H1 (cell line): ENCODE measurements around the gene ERC1. TPM values are rescaled to one million over a fixed set of nuclear protein-coding genes. Genes with fewer than 3 reads are reported as not detected.

ENCODE experiments used
- CTCF ChIA-PET: fragments of 300-600 bp; sonication (Branson Sonifier 250); formaldehyde crosslinking; loops from one replicate; lab custom pipeline; 2021; ENCODE audit not compliant: partially characterized antibody; lab: Charles Lee
- POLR2A ChIA-PET: fragments of 300-600 bp; sonication (Branson Sonifier 250); formaldehyde crosslinking; loops from one replicate; lab custom pipeline; 2021; ENCODE audit warnings: inconsistent platforms; ENCODE audit not compliant: partially characterized antibody; lab: Charles Lee
- DNase-seq, 2 experiments: peaks; one replicate each; pipeline versions ENCODE4 v3.0.0 to v3.0.0-alpha.2; 2010 to 2022; ENCODE audit warnings: low spot score in 2 of 2, low read depth in 1 of 2, mixed read lengths in 1 of 2
- FAIRE-seq: peaks from 2 replicates; lab custom pipeline; 2011; peaks lifted over from hg19 to GRCh38; lab: Jason Lieb, UNC
- H2AFZ ChIP-seq: 2 replicates; pipeline ENCODE4 v1.8.1; 2012; ENCODE audit warnings: low read length, inconsistent platforms
- H2AK5ac ChIP-seq: 2 replicates; pipeline ENCODE4 v1.6.1; 2013; ENCODE audit warnings: low read depth, low read length
- H2BK120ac ChIP-seq: replicated peaks from 2 replicates; pipeline ENCODE3; 2013; ENCODE audit warnings: low read depth, low read length, inconsistent platforms
- H2BK12ac ChIP-seq: 2 replicates; pipeline ENCODE4 v1.6.1; 2013; ENCODE audit warnings: low read depth, low read length
- H2BK15ac ChIP-seq: 2 replicates; pipeline ENCODE4 v1.6.1; 2013; ENCODE audit warnings: low read length
- H2BK20ac ChIP-seq: 2 replicates; pipeline ENCODE4 v1.6.1; 2013; ENCODE audit warnings: low read length
- H2BK5ac ChIP-seq: 2 replicates; pipeline ENCODE4 v1.6.1; 2013; ENCODE audit warnings: low read depth, low read length
- H3K14ac ChIP-seq: 2 replicates; pipeline ENCODE4 v1.6.1; 2013; ENCODE audit warnings: inconsistent platforms; ENCODE audit not compliant: insufficient read length
- H3K18ac ChIP-seq: 2 replicates; pipeline ENCODE4 v1.6.1; 2013; ENCODE audit warnings: low read length; ENCODE audit errors: extremely low read depth
- H3K23ac ChIP-seq: 2 replicates; pipeline ENCODE4 v1.6.1; 2013; ENCODE audit warnings: inconsistent platforms; ENCODE audit not compliant: insufficient read length
- H3K23me2 ChIP-seq: 2 replicates; pipeline ENCODE4 v1.6.1; 2013; ENCODE audit warnings: low read depth, low read length
- H3K27ac ChIP-seq: 2 replicates; pipeline ENCODE4 v1.6.1; 2011; ENCODE audit warnings: low read depth, low read length, inconsistent platforms
- H3K27me3 ChIP-seq, 4 experiments: replicated peaks in 1 of 4; 1 replicate in 1 of 4; 2 replicates in 3 of 4; pipeline versions ENCODE4 v1.6.1 to v1.8.1; 2011 to 2013; ENCODE audit warnings: low read length in 3 of 4, mild to moderate bottlenecking in 3 of 4, inconsistent platforms in 2 of 4, mixed read lengths in 2 of 4, moderate library complexity in 1 of 4; ENCODE audit not compliant: control insufficient read depth in 3 of 4, insufficient read depth in 3 of 4; ENCODE audit errors: extremely low read depth in 1 of 4
- H3K36me3 ChIP-seq, 4 experiments: 2 replicates each; pipeline versions ENCODE4 v1.6.1 to v1.8.1; 2011 to 2013; ENCODE audit warnings: mild to moderate bottlenecking in 4 of 4, low read length in 3 of 4, moderate library complexity in 2 of 4, control low read depth in 1 of 4, inconsistent platforms in 1 of 4; ENCODE audit not compliant: insufficient read depth in 4 of 4, control insufficient read depth in 2 of 4
- H3K4ac ChIP-seq: replicated peaks from 2 replicates; pipeline ENCODE3; 2013; ENCODE audit warnings: low read length, low read depth, mixed read lengths, inconsistent platforms; ENCODE audit not compliant: insufficient read length
- H3K4me1 ChIP-seq, 4 experiments: replicated peaks in 1 of 4; 1 replicate in 1 of 4; 2 replicates in 3 of 4; pipeline versions ENCODE4 v1.6.1 to v1.8.1; 2011 to 2013; ENCODE audit warnings: low read length in 3 of 4, inconsistent platforms in 2 of 4, mixed read lengths in 1 of 4; ENCODE audit not compliant: insufficient read depth in 4 of 4, control insufficient read depth in 3 of 4
- H3K4me2 ChIP-seq, 2 experiments: 2 replicates each; pipeline versions ENCODE4 v1.6.1 to v1.8.1; 2011 to 2013; ENCODE audit warnings: low read depth in 2 of 2, low read length in 2 of 2, control low read depth in 1 of 2, inconsistent platforms in 1 of 2, mild to moderate bottlenecking in 1 of 2; ENCODE audit not compliant: insufficient read depth in 1 of 2
- H3K4me3 ChIP-seq, 4 experiments: fragments of 200-600, 300-600 bp in 1 of 4; sonication (generic), shearing (Covaris generic), sonication (Bioruptor Twin) in 1 of 4; 2 replicates each; pipeline versions ENCODE4 v1.5.1 to v1.8.1; 2011 to 2016; ENCODE audit warnings: low read length in 4 of 4, low read depth in 3 of 4, control low read depth in 2 of 4, inconsistent platforms in 2 of 4, mild to moderate bottlenecking in 2 of 4, mixed read lengths in 1 of 4, moderate library complexity in 1 of 4; ENCODE audit not compliant: insufficient read depth in 2 of 4; ENCODE audit errors: extremely low read depth in 1 of 4
- H3K56ac ChIP-seq: replicated peaks from 2 replicates; pipeline ENCODE3; 2013; ENCODE audit warnings: low read depth, mild to moderate bottlenecking, mixed read lengths, low read length, inconsistent platforms; ENCODE audit not compliant: insufficient read length
- H3K79me1 ChIP-seq: 2 replicates; pipeline ENCODE4 v1.6.1; 2013; ENCODE audit warnings: low read depth, low read length, control low read depth
- H3K79me2 ChIP-seq, 2 experiments: 2 replicates each; pipeline versions ENCODE4 v1.6.1 to v1.8.1; 2012 to 2013; ENCODE audit warnings: low read length in 2 of 2, mild to moderate bottlenecking in 2 of 2, inconsistent platforms in 1 of 2; ENCODE audit not compliant: insufficient read depth in 2 of 2, control insufficient read depth in 1 of 2
- H3K9ac ChIP-seq, 4 experiments: replicated peaks in 1 of 4; 1 replicate in 1 of 4; 2 replicates in 3 of 4; pipeline versions ENCODE4 v1.6.1 to v1.8.1; 2011 to 2013; ENCODE audit warnings: low read depth in 3 of 4, low read length in 3 of 4, control low read depth in 2 of 4, mild to moderate bottlenecking in 2 of 4, moderate library complexity in 2 of 4, inconsistent platforms in 1 of 4; ENCODE audit errors: extremely low read depth in 1 of 4
- H3K9me3 ChIP-seq, 2 experiments: 2 replicates each; pipeline versions ENCODE4 v1.6.1 to v1.8.1; 2012 to 2013; ENCODE audit warnings: mild to moderate bottlenecking in 2 of 2, moderate library complexity in 2 of 2, control low read depth in 1 of 2, inconsistent platforms in 1 of 2, low read depth in 1 of 2, low read length in 1 of 2, mixed read lengths in 1 of 2; ENCODE audit not compliant: insufficient read depth in 2 of 2
- H4K20me1 ChIP-seq, 2 experiments: replicated peaks in 1 of 2; 2 replicates each; pipeline versions ENCODE3 to v1.8.1; 2011 to 2013; ENCODE audit warnings: inconsistent platforms in 2 of 2, low read length in 2 of 2, mild to moderate bottlenecking in 1 of 2; ENCODE audit not compliant: insufficient read depth in 2 of 2, control insufficient read depth in 1 of 2
- H4K5ac ChIP-seq: 2 replicates; pipeline ENCODE4 v1.6.1; 2013; ENCODE audit warnings: low read length, low read depth, mixed read lengths, inconsistent platforms; ENCODE audit not compliant: insufficient read length
- H4K8ac ChIP-seq: 2 replicates; pipeline ENCODE4 v1.8.0; 2013; ENCODE audit warnings: mild to moderate bottlenecking, moderate library complexity, low read length, inconsistent platforms; ENCODE audit not compliant: insufficient read depth; ENCODE audit errors: extremely low read depth
- H4K91ac ChIP-seq: replicated peaks from 2 replicates; pipeline ENCODE3; 2013; ENCODE audit warnings: low read length, mixed read lengths, inconsistent platforms; ENCODE audit not compliant: insufficient read length
- CEBPB ChIP-seq: IDR thresholded peaks from 2 replicates; pipeline ENCODE4 v1.6.1; 2012; ENCODE audit warnings: low read depth, low read length
- CHD1 ChIP-seq: IDR thresholded peaks from 2 replicates; pipeline ENCODE4 v1.6.1; 2012; ENCODE audit warnings: low read depth, low read length, improper control_type of control experiment
- MAFK ChIP-seq: IDR thresholded peaks from 2 replicates; pipeline ENCODE4 v1.6.1; 2012; ENCODE audit warnings: low read depth, mild to moderate bottlenecking, improper control_type of control experiment, low read length
- NANOG ChIP-seq: IDR thresholded peaks from 2 replicates; pipeline ENCODE4 v1.6.1; 2011; ENCODE audit warnings: low read length, low read depth, mild to moderate bottlenecking, inconsistent platforms; ENCODE audit not compliant: insufficient read depth, poor library complexity, severe bottlenecking
- POLR2A ChIP-seq, 2 experiments: IDR thresholded peaks; 1 replicate in 1 of 2; 2 replicates in 1 of 2; pipeline ENCODE4 v1.6.1; 2011; ENCODE audit warnings: low read depth in 2 of 2, low read length in 2 of 2, mild to moderate bottlenecking in 2 of 2; ENCODE audit errors: control extremely low read depth in 1 of 2
- POLR2AphosphoS5 ChIP-seq: IDR thresholded peaks from 2 replicates; pipeline ENCODE4 v1.6.1; 2011; ENCODE audit warnings: low read depth, low read length
- whole genome bisulfite sequencing, 2 experiments: shearing (Covaris generic) in 1 of 2; methylation state at CpG; one replicate each; pipeline versions ENCODE4 v1.1.6 to v1.1.7; 2013 to 2015; ENCODE audit warnings: low lambda C conversion rate in 2 of 2, mixed read lengths in 2 of 2, inconsistent platforms in 1 of 2, low coverage in 1 of 2, missing lambda C conversion rate in 1 of 2; ENCODE audit not compliant: insufficient replicate concordance in 2 of 2, insufficient coverage in 1 of 2, insufficient read length in 1 of 2; ENCODE audit errors: extremely low coverage in 1 of 2, missing lambda C conversion rate in 1 of 2; 5-methylcytosine and 5-hydroxymethylcytosine counted together
- polyA plus RNA-seq, 7 experiments: library from polyadenylated mRNA; depleted of rRNA in 3 of 7; stranded (reverse) in 5 of 7; unstranded in 2 of 7; fragments of >200 nt in 5 of 7; fragments of 200-250 nt in 2 of 7; gene quantifications; 1 replicate in 5 of 7; 2 replicates in 1 of 7; 4 replicates in 1 of 7; pipeline versions ENCODE4 v1.2.1 to v1.2.3, GENCODE V29; 2011 to 2013; ENCODE audit warnings: missing spikeins in 2 of 7, mixed read lengths in 2 of 7
- total RNA-seq: library from RNA; stranded (reverse); fragmentation: NEBNext Ultra II Directional; extraction: Animal tissue kit (Norgen Biotek cat#: 25700); gene quantifications from 2 replicates; pipeline ENCODE4 v1.2.1, GENCODE V29; 2021

ERC1 gene
- total and polyA plus RNA-seq, 2 of the 8 experiments (the other 6 are each of a cell fraction or from before 2014, with no cell fraction given): 7.8 to 45.7 TPM

DNA sequence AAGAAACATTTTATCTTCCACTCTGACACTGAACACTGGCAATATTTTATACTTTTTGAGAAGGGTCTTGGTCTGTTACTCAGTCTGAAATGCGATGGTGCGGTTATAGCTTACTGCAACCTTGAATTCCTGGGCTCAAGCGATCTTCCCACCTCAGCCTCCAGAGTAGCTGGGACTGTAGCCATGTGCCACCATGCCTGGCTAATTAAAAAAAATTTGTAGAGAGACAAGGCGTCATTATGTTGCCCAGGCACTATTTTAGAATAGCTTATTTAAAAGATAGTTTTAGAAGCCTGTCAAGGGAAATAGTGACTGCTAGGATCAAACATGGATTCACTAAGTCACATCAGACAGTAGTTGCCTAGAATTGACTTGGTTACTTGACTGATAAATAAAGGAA lies 5.9 kb downstream of the ERC1 start:
- TF ChIP-seq CHD1 (no peak), MAFK (no peak), CEBPB (no peak), POLR2AphosphoS5 (no peak), POLR2A (IDR thresholded peaks at IDR 0.05; ENCODE audit: control extremely low read depth in 1 of 2, low read depth in 2 of 2, low read length in 2 of 2) (no peak), NANOG (no peak)
- Histone ChIP-seq H2BK20ac (no peak overlapping the region), H3K27me3 (no peaks in the 10 kb centered on the region), H4K91ac (no peak overlapping the region), H3K4me1 (peaks cover 0 to 5% (median 2%) of the 10 kb centered on the region in 4 experiments; a peak in 2 of 7 replicates), H3K9me3 (no peaks in the 10 kb centered on the region), H2BK12ac (no peak overlapping the region), H3K27ac (no peak overlapping the region), H2BK120ac (no peak overlapping the region), H2BK5ac (no peak overlapping the region), H3K23me2 (peaks cover 3% of the 10 kb centered on the region; the same call in 1 of the 2 replicates), H3K9ac (no peak overlapping the region), H3K4me2 (no peak overlapping the region), H4K20me1 (peaks cover 2 to 3% of the 10 kb centered on the region in 2 experiments), H3K36me3 (no peaks in the 10 kb centered on the region), H3K79me2 (peaks cover 0 to 70% of the 10 kb centered on the region in 2 experiments; a peak in 3 of 4 replicates), H3K18ac (no peak overlapping the region), H2BK15ac (no peak overlapping the region), H2AFZ (no peak overlapping the region), H3K14ac (no peak overlapping the region), H4K8ac (no peak overlapping the region), H3K23ac (no peak overlapping the region), H3K4me3 (no peak overlapping the region), H3K56ac (no peak overlapping the region), H3K79me1 (peaks cover 7% of the 10 kb centered on the region; the same call in 1 of the 2 replicates), H4K5ac (no peak overlapping the region), H2AK5ac (no peak overlapping the region), H3K4ac (no peak overlapping the region)
- FAIRE-seq (no peak), DNase-seq (no peak)
- ChIA-PET POLR2A (no interaction called here), CTCF (interaction anchor here (0.7 kb wide), 1 partner anchor 96 kb away, joined by 3 read pairs; no protein-coding TSS in a partner anchor)
- 93% methylated on average over 4 of the region's 4 CpGs; no CpG with 5 or more reads in 1 of the 2 experiments for WGBS, 2 experiments
